Body of pancreas (tissue), 4 donors: ENCODE measurements around the gene ZNF318.

ENCODE experiments used
- POLR2A ChIP-seq, 3 donors: fragments of 450-650 bp; IDR thresholded peaks; one replicate each; pipeline ENCODE4 v1.6.1; 2016; ENCODE audit warnings: antibody characterized with exemption in 3 of 3, mild to moderate bottlenecking in 2 of 3
- TF ChIP-seq, protein P1 (sequence below), 7 experiments: fragments of 450-650 bp in 4 of 7; fragments of 200-600 bp in 3 of 7; sonication (generic) in 3 of 7; IDR thresholded peaks; one replicate each; pipeline ENCODE4 v1.5.1; 2016 to 2019; ENCODE audit warnings: antibody characterized with exemption in 7 of 7

DNA sequence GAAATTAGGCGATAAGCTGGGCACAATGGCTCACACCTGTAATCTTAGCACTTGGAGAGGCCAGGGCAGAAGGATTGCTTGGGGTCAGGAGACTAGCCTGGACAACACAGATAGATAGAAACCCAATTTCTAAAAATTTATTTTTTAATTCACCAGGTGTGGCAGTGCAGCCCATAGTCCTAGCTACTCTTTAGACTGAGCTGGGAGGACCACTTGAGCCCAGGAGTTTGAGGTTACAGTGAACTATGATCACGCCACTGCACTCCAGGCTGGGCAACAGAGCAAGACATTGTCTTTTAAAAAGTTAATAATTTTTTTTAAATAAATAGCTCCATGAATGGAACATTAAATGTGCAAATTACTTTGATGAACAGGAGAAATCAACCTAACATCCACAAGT lies 8.2 kb downstream of the ZNF318 start:
- TF ChIP-seq, protein P1, sequence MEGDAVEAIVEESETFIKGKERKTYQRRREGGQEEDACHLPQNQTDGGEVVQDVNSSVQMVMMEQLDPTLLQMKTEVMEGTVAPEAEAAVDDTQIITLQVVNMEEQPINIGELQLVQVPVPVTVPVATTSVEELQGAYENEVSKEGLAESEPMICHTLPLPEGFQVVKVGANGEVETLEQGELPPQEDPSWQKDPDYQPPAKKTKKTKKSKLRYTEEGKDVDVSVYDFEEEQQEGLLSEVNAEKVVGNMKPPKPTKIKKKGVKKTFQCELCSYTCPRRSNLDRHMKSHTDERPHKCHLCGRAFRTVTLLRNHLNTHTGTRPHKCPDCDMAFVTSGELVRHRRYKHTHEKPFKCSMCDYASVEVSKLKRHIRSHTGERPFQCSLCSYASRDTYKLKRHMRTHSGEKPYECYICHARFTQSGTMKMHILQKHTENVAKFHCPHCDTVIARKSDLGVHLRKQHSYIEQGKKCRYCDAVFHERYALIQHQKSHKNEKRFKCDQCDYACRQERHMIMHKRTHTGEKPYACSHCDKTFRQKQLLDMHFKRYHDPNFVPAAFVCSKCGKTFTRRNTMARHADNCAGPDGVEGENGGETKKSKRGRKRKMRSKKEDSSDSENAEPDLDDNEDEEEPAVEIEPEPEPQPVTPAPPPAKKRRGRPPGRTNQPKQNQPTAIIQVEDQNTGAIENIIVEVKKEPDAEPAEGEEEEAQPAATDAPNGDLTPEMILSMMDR (IDR thresholded peaks at IDR 0.05), result peak in 1 of 7 experiments; percentile 11
- no peak for TF ChIP-seq POLR2A (IDR thresholded peaks at IDR 0.05)
